ENCODE data around the gene CACHD1.

Gene CACHD1

GRCh38 chr1:64518692-64519481 lies 49.0 kb downstream of the CACHD1 start:
- H3K9me3 ChIP-seq (ENCODE audit: insufficient read depth, low read length) = no peaks in the 10 kb centered on the region
- H2AFZ ChIP-seq (ENCODE audit: low read depth, low read length) = no peak overlapping the region
- no peak overlapping the region for H3K4me2 ChIP-seq (ENCODE audit: low read length)
- no peak overlapping the region for H3K27ac ChIP-seq (ENCODE audit: low read length)
- no peak overlapping the region for H3K9ac ChIP-seq (ENCODE audit: low read length)
- TF ChIP-seq EZH2phosphoT487 (IDR thresholded peaks at IDR 0.05; ENCODE audit: low read depth) (no peak), CTCF (IDR thresholded peaks at IDR 0.05; ENCODE audit: low read depth, low read length) (no peak)
- H3K36me3 ChIP-seq (replicated peaks; ENCODE audit: low read depth, low read length) = no peaks in the 10 kb centered on the region
- no peaks in the 10 kb centered on the region for H3K27me3 ChIP-seq (ENCODE audit: low read depth, low read length)
- H3K4me1 ChIP-seq (ENCODE audit: low read length) = peaks cover 11% of the 10 kb centered on the region
- H4K20me1 ChIP-seq (ENCODE audit: insufficient read depth, low read length) = no peaks in the 10 kb centered on the region
- H3K4me3 ChIP-seq (ENCODE audit: low read length) = no peak overlapping the region
- H3K79me2 ChIP-seq (ENCODE audit: low read length) = no peaks in the 10 kb centered on the region; the same call in 1 of the 2 replicates

GRCh38 chr1:64519901-64520300 lies 50.0 kb downstream of the CACHD1 start:
- H4K20me1 ChIP-seq (ENCODE audit: insufficient read depth, low read length) = no peaks in the 10 kb centered on the region
- H2AFZ ChIP-seq (ENCODE audit: low read depth, low read length) = no peak overlapping the region
- peaks cover 4% of the 10 kb centered on the region for H3K4me1 ChIP-seq (ENCODE audit: low read length)
- no peaks in the 10 kb centered on the region; the same call in 1 of the 2 replicates for H3K79me2 ChIP-seq (ENCODE audit: low read length)
- no peak overlapping the region for H3K27ac ChIP-seq (ENCODE audit: low read length)
- H3K4me2 ChIP-seq (ENCODE audit: low read length) = no peak overlapping the region
- H3K27me3 ChIP-seq (ENCODE audit: low read depth, low read length) = no peaks in the 10 kb centered on the region
- H3K9me3 ChIP-seq (ENCODE audit: insufficient read depth, low read length) = no peaks in the 10 kb centered on the region
- TF ChIP-seq EZH2phosphoT487 (IDR thresholded peaks at IDR 0.05; ENCODE audit: low read depth) (no peak), CTCF (IDR thresholded peaks at IDR 0.05; ENCODE audit: low read depth, low read length) (no peak)
- H3K36me3 ChIP-seq (replicated peaks; ENCODE audit: low read depth, low read length) = no peaks in the 10 kb centered on the region
- H3K4me3 ChIP-seq (ENCODE audit: low read length) = no peak overlapping the region
- H3K9ac ChIP-seq (ENCODE audit: low read length) = no peak overlapping the region

- Histone ChIP-seq H3K27ac (ENCODE audit: low read length) (no peak overlapping the region), H3K4me3 (ENCODE audit: low read length) (no peak overlapping the region), H3K9me3 (ENCODE audit: insufficient read depth, low read length) (no peaks in the 10 kb centered on the region), H3K36me3 (replicated peaks; ENCODE audit: low read depth, low read length) (no peaks in the 10 kb centered on the region), H3K4me1 (ENCODE audit: low read length) (peaks cover 4% of the 10 kb centered on the region), H3K79me2 (ENCODE audit: low read length) (no peaks in the 10 kb centered on the region), H2AFZ (ENCODE audit: low read depth, low read length) (no peak overlapping the region), H3K9ac (ENCODE audit: low read length) (no peak overlapping the region), H3K4me2 (ENCODE audit: low read length) (no peak overlapping the region), H4K20me1 (ENCODE audit: insufficient read depth, low read length) (no peaks in the 10 kb centered on the region), H3K27me3 (ENCODE audit: low read depth, low read length) (no peaks in the 10 kb centered on the region)
- no peak for TF ChIP-seq CTCF (IDR thresholded peaks at IDR 0.05; ENCODE audit: low read depth, low read length)
- no peak for TF ChIP-seq EZH2phosphoT487 (IDR thresholded peaks at IDR 0.05; ENCODE audit: low read depth)
Observed at GRCh38 chr1:64522740-64523139, 52.8 kb downstream of the CACHD1 start.

- Histone ChIP-seq H4K20me1 (ENCODE audit: insufficient read depth, low read length) (no peaks in the 10 kb centered on the region), H3K27ac (ENCODE audit: low read length) (no peak overlapping the region), H3K27me3 (ENCODE audit: low read depth, low read length) (no peaks in the 10 kb centered on the region), H2AFZ (ENCODE audit: low read depth, low read length) (no peak overlapping the region), H3K9me3 (ENCODE audit: insufficient read depth, low read length) (no peaks in the 10 kb centered on the region), H3K9ac (ENCODE audit: low read length) (no peak overlapping the region), H3K4me1 (ENCODE audit: low read length) (peaks cover 4% of the 10 kb centered on the region), H3K4me3 (ENCODE audit: low read length) (no peak overlapping the region), H3K79me2 (ENCODE audit: low read length) (no peaks in the 10 kb centered on the region), H3K36me3 (replicated peaks; ENCODE audit: low read depth, low read length) (no peaks in the 10 kb centered on the region), H3K4me2 (ENCODE audit: low read length) (no peak overlapping the region)
- TF ChIP-seq EZH2phosphoT487 (IDR thresholded peaks at IDR 0.05; ENCODE audit: low read depth) = no peak
- TF ChIP-seq CTCF (IDR thresholded peaks at IDR 0.05; ENCODE audit: low read depth, low read length) = no peak
Observed at GRCh38 chr1:64523413-64524337, 53.7 kb downstream of the CACHD1 start.
